HepG2 (cell line): ENCODE results near the gene AGPAT2. TPM values are rescaled to one million over a fixed set of nuclear protein-coding genes. Genes with fewer than 3 reads are reported as not detected.

Experiments
- ATAC-seq: fragments of 200-7000 bp; cut with Tn5 transposase; 3 replicates; pipeline ENCODE4 v1.9.1; 2020; ENCODE audit warnings: mild to moderate bottlenecking, moderate library complexity
- BruUV-seq: library from RNA; stranded (reverse); fragments of 400-500 nt; replicated peaks from 2 replicates; lab custom pipeline; 2021; lab: Mats Ljungman, UMichigan
- CTCF ChIA-PET: fragments of 300-600 bp; formaldehyde crosslinking; extraction: SDS; loops from one replicate; lab custom pipeline; 2021; ENCODE audit warnings: low total read pairs, inconsistent platforms, low intra/inter-chr PET ratio; lab: Yijun Ruan, JAX
- POLR2A ChIA-PET: fragments of 350-600 bp; sonication (Branson Sonifier 250); formaldehyde crosslinking; loops from one replicate; lab custom pipeline; 2020; ENCODE audit warnings: antibody characterized with exemption, inconsistent platforms; lab: Yijun Ruan, JAX
- DNase-seq: peaks from one replicate; pipeline ENCODE4 v3.0.0-alpha.2; 2015; ENCODE audit warnings: low spot score
- FAIRE-seq: peaks from 3 replicates; lab custom pipeline; 2011; peaks lifted over from hg19 to GRCh38; lab: Jason Lieb, UNC
- H2AFZ ChIP-seq: one replicate; pipeline ENCODE4 v1.6.1; 2011; ENCODE audit warnings: low read length, inconsistent platforms
- H3K27ac ChIP-seq: fragments of 300-600 bp; 3 replicates; pipeline ENCODE4 v1.8.0; 2011; ENCODE audit warnings: mixed run types, mild to moderate bottlenecking, mixed read lengths, low read length, inconsistent platforms; ENCODE audit not compliant: insufficient read depth; ENCODE audit errors: extremely low read length
- H3K27me3 ChIP-seq, 2 experiments: fragments of 200-600 bp in 1 of 2; 2 replicates in 1 of 2; 3 replicates in 1 of 2; pipeline versions ENCODE4 v1.6.0 to v1.8.0; 2011; ENCODE audit warnings: low read length in 2 of 2, mild to moderate bottlenecking in 2 of 2, moderate library complexity in 2 of 2, inconsistent platforms in 1 of 2; ENCODE audit not compliant: insufficient read depth in 2 of 2, control insufficient read depth in 1 of 2
- H3K36me3 ChIP-seq, 2 experiments: fragments of 200-600 bp in 1 of 2; replicated peaks in 1 of 2; 2 replicates in 1 of 2; 3 replicates in 1 of 2; pipeline versions ENCODE4 v1.5.1 to v1.8.0; 2011; ENCODE audit warnings: low read length in 2 of 2, inconsistent platforms in 1 of 2; ENCODE audit not compliant: insufficient read depth in 2 of 2, control insufficient read depth in 1 of 2
- H3K4me1 ChIP-seq: 2 replicates; pipeline ENCODE4 v1.5.1; 2012; ENCODE audit warnings: low read length, inconsistent platforms; ENCODE audit not compliant: insufficient read depth
- H3K4me2 ChIP-seq: 2 replicates; pipeline ENCODE4 v1.6.0; 2011; ENCODE audit warnings: low read depth, low read length, inconsistent platforms
- H3K4me3 ChIP-seq, 3 experiments: fragments of 200-600 bp in 1 of 3; sonication (generic), shearing (Covaris generic) in 1 of 3; replicated peaks in 1 of 3; 2 replicates each; pipeline ENCODE4 v1.5.1; 2011 to 2016; ENCODE audit warnings: low read length in 3 of 3, inconsistent platforms in 2 of 3, low read depth in 2 of 3, mild to moderate bottlenecking in 2 of 3, control low read depth in 1 of 3, mixed read lengths in 1 of 3; ENCODE audit not compliant: insufficient read depth in 1 of 3
- H3K79me2 ChIP-seq: one replicate; pipeline ENCODE4 v1.6.1; 2011; ENCODE audit warnings: low read length, inconsistent platforms; ENCODE audit not compliant: insufficient read depth
- H3K9ac ChIP-seq: 2 replicates; pipeline ENCODE4 v1.6.0; 2011; ENCODE audit warnings: mild to moderate bottlenecking, low read depth, low read length, inconsistent platforms; ENCODE audit not compliant: insufficient read depth
- H3K9me3 ChIP-seq: 2 replicates; pipeline ENCODE4 v1.5.1; 2012; ENCODE audit warnings: mild to moderate bottlenecking, low read length
- H4K20me1 ChIP-seq: 2 replicates; pipeline ENCODE4 v1.6.0; 2011; ENCODE audit warnings: inconsistent platforms, mild to moderate bottlenecking, low read length, moderate library complexity; ENCODE audit not compliant: insufficient read depth
- EEA1 ChIP-seq: sonication (generic); formaldehyde crosslinking; IDR thresholded peaks from 2 replicates; pipeline ENCODE4 v1.5.1; 2020; ENCODE audit warnings: mild to moderate bottlenecking, missing genetic modification reagents, borderline replicate concordance
- ETV5 ChIP-seq: IDR thresholded peaks from 2 replicates; pipeline ENCODE4 v1.6.1; 2018; ENCODE audit warnings: missing biosample characterization, missing genetic modification reagents, inconsistent platforms, borderline replicate concordance
- GTF3A ChIP-seq: sonication (generic); formaldehyde crosslinking; conservative IDR thresholded peaks from 2 replicates; pipeline ENCODE4 v1.4.0; 2020; ENCODE audit warnings: mild to moderate bottlenecking, missing genetic modification reagents
- POLR2G ChIP-seq: fragments of 200-400 bp; formaldehyde crosslinking; IDR thresholded peaks from 2 replicates; pipeline ENCODE4 v1.6.1; 2018; ENCODE audit warnings: mild to moderate bottlenecking, low read depth, low read length, moderate library complexity
- RBFOX2 ChIP-seq: fragments of 200-400 bp; formaldehyde crosslinking; IDR thresholded peaks from 2 replicates; pipeline ENCODE4 v1.6.1; 2017; ENCODE audit warnings: low read depth, mild to moderate bottlenecking, low read length
- ZBTB38 ChIP-seq: sonication (generic); formaldehyde crosslinking; IDR thresholded peaks from 2 replicates; pipeline ENCODE4 v1.5.1; 2020; ENCODE audit warnings: mild to moderate bottlenecking, missing genetic modification reagents
- ZNF629 ChIP-seq: sonication (generic); formaldehyde crosslinking; conservative IDR thresholded peaks from 2 replicates; pipeline ENCODE4 v1.5.0; 2020; ENCODE audit warnings: missing genetic modification reagents
- WGBS: methylation state at CpG from one replicate; pipeline ENCODE4 v1.1.6; 2017; ENCODE audit warnings: low lambda C conversion rate; 5-methylcytosine and 5-hydroxymethylcytosine counted together
- in situ Hi-C: cut with HindIII; loops from 2 replicates; pipeline ENCODE4 v1.10.0; 2017; ENCODE audit warnings: low pct_unique_long_range_greater_than_20kb; ENCODE audit not compliant: extremely low pct_ligation_motif_present
- intact Hi-C: fragments of 100-400 bp; cut with micrococcal nuclease; formaldehyde crosslinking; loops from one replicate; pipeline ENCODE4 v1.10.0; 2022; ENCODE audit not compliant: unreplicated experiment
- polyA plus RNA-seq, 8 experiments: library from polyadenylated mRNA; depleted of rRNA in 3 of 8; stranded (reverse) in 7 of 8; unstranded in 1 of 8; fragments of >200 nt; fragmentation: Illumina TruSeq in 4 of 8; extraction: Trizol in 4 of 8; gene quantifications; 2 replicates each; pipeline versions ENCODE4 v1.2.1 to v1.2.3, GENCODE V29; 2011 to 2016; ENCODE audit warnings: low read depth in 4 of 8, missing spikeins in 1 of 8, mixed read lengths in 1 of 8; ENCODE audit not compliant: insufficient read depth in 1 of 8
- total RNA-seq, 5 experiments: library from RNA; depleted of rRNA; stranded (reverse); fragments of >200 nt; fragmentation: Illumina TruSeq; extraction: Trizol; gene quantifications; 2 replicates each; pipeline ENCODE4 v1.2.3, GENCODE V29; 2016; ENCODE audit warnings: low read depth in 1 of 5
- TF ChIP-seq, protein P1 (sequence below): sonication (generic); formaldehyde crosslinking; IDR thresholded peaks from 2 replicates; pipeline ENCODE4 v1.8.1; 2022; ENCODE audit warnings: low read depth, mild to moderate bottlenecking, missing genetic modification reagents
- TF ChIP-seq, protein P2 (sequence below): IDR thresholded peaks from 2 replicates; pipeline ENCODE4 v1.6.1; 2012; ENCODE audit warnings: low read length, improper control_type of control experiment
- TF ChIP-seq, protein P3 (sequence below): sonication (generic); formaldehyde crosslinking; IDR thresholded peaks from 2 replicates; pipeline ENCODE4 v1.4.0; 2020; ENCODE audit warnings: missing genetic modification reagents

The AGPAT2 gene
- total and polyA plus RNA-seq, 2 of the 13 experiments (the other 11 are each of a cell fraction or from before 2014, with no cell fraction given): 3.9 to 25.8 TPM

DNA sequence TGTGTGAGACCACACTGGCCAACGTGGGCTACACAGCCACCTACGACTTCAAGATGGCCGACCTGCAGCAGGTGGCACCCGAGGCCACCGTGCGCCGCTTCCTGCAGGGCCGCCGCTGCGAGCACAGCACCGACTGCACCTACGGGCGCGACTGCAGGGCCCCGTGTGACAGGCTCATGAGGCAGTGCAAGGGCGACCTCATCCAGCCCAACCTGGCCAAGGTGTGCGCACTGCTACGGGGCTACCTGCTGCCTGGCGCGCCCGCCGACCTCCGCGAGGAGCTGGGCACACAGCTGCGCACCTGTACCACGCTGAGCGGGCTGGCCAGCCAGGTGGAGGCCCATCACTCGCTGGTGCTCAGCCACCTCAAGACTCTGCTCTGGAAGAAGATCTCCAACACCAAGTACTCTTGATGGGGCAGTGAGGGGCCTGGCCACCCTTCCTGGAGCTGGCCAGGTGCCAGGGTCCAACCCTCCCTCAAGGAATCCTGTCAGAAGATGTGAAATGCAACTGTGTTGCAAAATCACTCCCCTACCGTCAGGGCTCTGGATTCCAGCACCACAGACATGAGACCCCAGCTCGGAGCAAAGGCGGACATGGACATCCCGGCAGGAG is 36.2 kb upstream of the AGPAT2 start (continued):
- TF ChIP-seq, protein P1, sequence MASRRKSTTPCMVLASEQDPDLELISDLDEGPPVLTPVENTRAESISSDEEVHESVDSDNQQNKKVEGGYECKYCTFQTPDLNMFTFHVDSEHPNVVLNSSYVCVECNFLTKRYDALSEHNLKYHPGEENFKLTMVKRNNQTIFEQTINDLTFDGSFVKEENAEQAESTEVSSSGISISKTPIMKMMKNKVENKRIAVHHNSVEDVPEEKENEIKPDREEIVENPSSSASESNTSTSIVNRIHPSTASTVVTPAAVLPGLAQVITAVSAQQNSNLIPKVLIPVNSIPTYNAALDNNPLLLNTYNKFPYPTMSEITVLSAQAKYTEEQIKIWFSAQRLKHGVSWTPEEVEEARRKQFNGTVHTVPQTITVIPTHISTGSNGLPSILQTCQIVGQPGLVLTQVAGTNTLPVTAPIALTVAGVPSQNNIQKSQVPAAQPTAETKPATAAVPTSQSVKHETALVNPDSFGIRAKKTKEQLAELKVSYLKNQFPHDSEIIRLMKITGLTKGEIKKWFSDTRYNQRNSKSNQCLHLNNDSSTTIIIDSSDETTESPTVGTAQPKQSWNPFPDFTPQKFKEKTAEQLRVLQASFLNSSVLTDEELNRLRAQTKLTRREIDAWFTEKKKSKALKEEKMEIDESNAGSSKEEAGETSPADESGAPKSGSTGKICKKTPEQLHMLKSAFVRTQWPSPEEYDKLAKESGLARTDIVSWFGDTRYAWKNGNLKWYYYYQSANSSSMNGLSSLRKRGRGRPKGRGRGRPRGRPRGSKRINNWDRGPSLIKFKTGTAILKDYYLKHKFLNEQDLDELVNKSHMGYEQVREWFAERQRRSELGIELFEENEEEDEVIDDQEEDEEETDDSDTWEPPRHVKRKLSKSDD: peak; percentile 55
- TF ChIP-seq RBFOX2 (peak; percentile 90), EEA1 (CRISPR knock-in tag) (0 out of 2 replicates have a peak, but pooled peaks have one; percentile 39)
- TF ChIP-seq, protein P2, sequence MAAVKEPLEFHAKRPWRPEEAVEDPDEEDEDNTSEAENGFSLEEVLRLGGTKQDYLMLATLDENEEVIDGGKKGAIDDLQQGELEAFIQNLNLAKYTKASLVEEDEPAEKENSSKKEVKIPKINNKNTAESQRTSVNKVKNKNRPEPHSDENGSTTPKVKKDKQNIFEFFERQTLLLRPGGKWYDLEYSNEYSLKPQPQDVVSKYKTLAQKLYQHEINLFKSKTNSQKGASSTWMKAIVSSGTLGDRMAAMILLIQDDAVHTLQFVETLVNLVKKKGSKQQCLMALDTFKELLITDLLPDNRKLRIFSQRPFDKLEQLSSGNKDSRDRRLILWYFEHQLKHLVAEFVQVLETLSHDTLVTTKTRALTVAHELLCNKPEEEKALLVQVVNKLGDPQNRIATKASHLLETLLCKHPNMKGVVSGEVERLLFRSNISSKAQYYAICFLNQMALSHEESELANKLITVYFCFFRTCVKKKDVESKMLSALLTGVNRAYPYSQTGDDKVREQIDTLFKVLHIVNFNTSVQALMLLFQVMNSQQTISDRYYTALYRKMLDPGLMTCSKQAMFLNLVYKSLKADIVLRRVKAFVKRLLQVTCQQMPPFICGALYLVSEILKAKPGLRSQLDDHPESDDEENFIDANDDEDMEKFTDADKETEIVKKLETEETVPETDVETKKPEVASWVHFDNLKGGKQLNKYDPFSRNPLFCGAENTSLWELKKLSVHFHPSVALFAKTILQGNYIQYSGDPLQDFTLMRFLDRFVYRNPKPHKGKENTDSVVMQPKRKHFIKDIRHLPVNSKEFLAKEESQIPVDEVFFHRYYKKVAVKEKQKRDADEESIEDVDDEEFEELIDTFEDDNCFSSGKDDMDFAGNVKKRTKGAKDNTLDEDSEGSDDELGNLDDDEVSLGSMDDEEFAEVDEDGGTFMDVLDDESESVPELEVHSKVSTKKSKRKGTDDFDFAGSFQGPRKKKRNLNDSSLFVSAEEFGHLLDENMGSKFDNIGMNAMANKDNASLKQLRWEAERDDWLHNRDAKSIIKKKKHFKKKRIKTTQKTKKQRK: no peak
- TF ChIP-seq, all 625 proteins: peak for 9

DNA sequence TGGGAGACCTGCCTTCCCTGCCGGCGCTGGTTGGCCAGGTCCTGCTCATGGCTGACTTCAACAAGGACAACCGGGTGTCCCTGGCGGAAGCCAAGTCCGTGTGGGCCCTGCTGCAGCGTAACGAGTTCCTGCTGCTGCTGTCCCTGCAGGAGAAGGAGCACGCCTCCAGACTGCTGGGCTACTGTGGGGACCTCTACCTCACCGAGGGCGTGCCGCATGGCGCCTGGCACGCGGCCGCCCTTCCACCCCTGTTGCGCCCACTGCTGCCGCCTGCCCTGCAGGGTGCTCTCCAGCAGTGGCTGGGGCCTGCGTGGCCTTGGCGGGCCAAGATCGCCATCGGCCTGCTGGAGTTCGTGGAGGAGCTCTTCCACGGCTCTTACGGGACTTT is 35.7 kb upstream of the AGPAT2 start:
- Histone ChIP-seq H3K9me3 (no peaks in the 10 kb centered on the region), H3K27ac (no peak overlapping the region), H2AFZ (no peak overlapping the region), H3K27me3 (no peaks in the 10 kb centered on the region; a peak in 1 of 5 replicates), H3K79me2 (peaks cover 24% of the 10 kb centered on the region), H3K4me3 (no peak overlapping the region), H3K9ac (no peak overlapping the region), H4K20me1 (peaks cover 52% of the 10 kb centered on the region), H3K36me3 (peaks cover 11 to 20% of the 10 kb centered on the region in 2 experiments; a peak in 4 of 5 replicates), H3K4me2 (no peak overlapping the region), H3K4me1 (peaks cover 31% of the 10 kb centered on the region)
- POLR2A ChIA-PET: no interaction called here
- 100% methylated on average over 2 of the region's 24 CpGs for WGBS
- FAIRE-seq (no peak), ATAC-seq (no peak), DNase-seq (no peak)
- BruUV-seq: no TSS peak
- TF ChIP-seq ETV5 (CRISPR knock-in tag) (0 out of 2 replicates have a peak, but pooled peaks have one; percentile 3), ZNF629 (CRISPR knock-in tag) (no peak), ZBTB38 (CRISPR knock-in tag) (peak; percentile 62), GTF3A (CRISPR knock-in tag) (no peak), POLR2G (0 out of 2 replicates have a peak, but pooled peaks have one; percentile 26)
- TF ChIP-seq, protein P1: peak; percentile 64; the same call in 1 of the 2 replicates
- TF ChIP-seq, protein P3, sequence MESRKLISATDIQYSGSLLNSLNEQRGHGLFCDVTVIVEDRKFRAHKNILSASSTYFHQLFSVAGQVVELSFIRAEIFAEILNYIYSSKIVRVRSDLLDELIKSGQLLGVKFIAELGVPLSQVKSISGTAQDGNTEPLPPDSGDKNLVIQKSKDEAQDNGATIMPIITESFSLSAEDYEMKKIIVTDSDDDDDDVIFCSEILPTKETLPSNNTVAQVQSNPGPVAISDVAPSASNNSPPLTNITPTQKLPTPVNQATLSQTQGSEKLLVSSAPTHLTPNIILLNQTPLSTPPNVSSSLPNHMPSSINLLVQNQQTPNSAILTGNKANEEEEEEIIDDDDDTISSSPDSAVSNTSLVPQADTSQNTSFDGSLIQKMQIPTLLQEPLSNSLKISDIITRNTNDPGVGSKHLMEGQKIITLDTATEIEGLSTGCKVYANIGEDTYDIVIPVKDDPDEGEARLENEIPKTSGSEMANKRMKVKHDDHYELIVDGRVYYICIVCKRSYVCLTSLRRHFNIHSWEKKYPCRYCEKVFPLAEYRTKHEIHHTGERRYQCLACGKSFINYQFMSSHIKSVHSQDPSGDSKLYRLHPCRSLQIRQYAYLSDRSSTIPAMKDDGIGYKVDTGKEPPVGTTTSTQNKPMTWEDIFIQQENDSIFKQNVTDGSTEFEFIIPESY (CRISPR knock-in tag): peak; percentile 88
- intact Hi-C loops: no loop called here
- in situ Hi-C loops: no loop called here
- CTCF ChIA-PET: no interaction called here
